A673 (cell line): ENCODE results near the gene TCF12. TPM values are rescaled to one million over a fixed set of nuclear protein-coding genes. Genes with fewer than 3 reads are reported as not detected.

Experiments used
- BruUV-seq: library from RNA; stranded (reverse); fragments of 400-500 nt; replicated peaks from 2 replicates; lab custom pipeline; 2021; lab: Mats Ljungman, UMichigan
- CTCF ChIA-PET: fragments of 300-600 bp; sonication (Branson Sonifier 250); formaldehyde crosslinking; loops from one replicate; lab custom pipeline; 2022; ENCODE audit warnings: antibody characterized with exemption; lab: Charles Lee
- POLR2A ChIA-PET: fragments of 300-600 bp; sonication (Branson Sonifier 250); formaldehyde crosslinking; loops from one replicate; lab custom pipeline; 2022; ENCODE audit warnings: antibody characterized with exemption; ENCODE audit not compliant: low non-redundant PET; lab: Charles Lee
- DNase-seq: peaks from one replicate; pipeline ENCODE4 v3.0.0-alpha.2; 2015; ENCODE audit warnings: low spot score
- H3K27ac ChIP-seq: fragments of 200-600 bp; sonication (generic); 2 replicates; pipeline ENCODE4 v1.5.1; 2016; ENCODE audit warnings: mixed run types, low read depth, mild to moderate bottlenecking, mixed read lengths, antibody characterized with exemption, low read length; ENCODE audit not compliant: poor library complexity, severe bottlenecking
- H3K27me3 ChIP-seq: fragments of 200-600 bp; sonication (generic); replicated peaks from 2 replicates; pipeline ENCODE4 v1.6.1; 2017; ENCODE audit warnings: mixed run types, low read depth, mild to moderate bottlenecking, mixed read lengths, antibody characterized with exemption, low read length; ENCODE audit not compliant: insufficient read depth, poor library complexity
- H3K36me3 ChIP-seq: fragments of 200-600 bp; sonication (generic); 2 replicates; pipeline ENCODE4 v1.6.1; 2016; ENCODE audit warnings: mixed run types, mild to moderate bottlenecking, mixed read lengths, antibody characterized with exemption, low read length; ENCODE audit not compliant: insufficient read depth, poor library complexity, severe bottlenecking
- H3K4me1 ChIP-seq: fragments of 200-600 bp; sonication (generic); 2 replicates; pipeline ENCODE4 v1.6.1; 2017; ENCODE audit warnings: mixed run types, mild to moderate bottlenecking, mixed read lengths, antibody characterized with exemption, low read length; ENCODE audit not compliant: insufficient read depth, poor library complexity, severe bottlenecking
- H3K4me3 ChIP-seq: fragments of 200-600 bp; sonication (generic); 2 replicates; pipeline ENCODE4 v1.5.1; 2016; ENCODE audit warnings: low read depth, mixed run types, mild to moderate bottlenecking, mixed read lengths, low read length; ENCODE audit not compliant: poor library complexity, severe bottlenecking
- H3K9me3 ChIP-seq: fragments of 200-600 bp; sonication (generic); 2 replicates; pipeline ENCODE4 v1.6.1; 2016; ENCODE audit warnings: mixed run types, low read depth, mild to moderate bottlenecking, mixed read lengths, antibody characterized with exemption, low read length; ENCODE audit not compliant: poor library complexity, severe bottlenecking
- EZH2 ChIP-seq: fragments of 200-600 bp; sonication (generic); IDR thresholded peaks from 2 replicates; pipeline ENCODE4 v1.6.1; 2017; ENCODE audit warnings: borderline replicate concordance, low read depth, mild to moderate bottlenecking, mixed read lengths, antibody characterized with exemption, low read length; ENCODE audit not compliant: poor library complexity, severe bottlenecking
- intact Hi-C: fragments of 100-400 bp; cut with micrococcal nuclease; formaldehyde crosslinking; loops from one replicate; pipeline ENCODE4 v1.10.0; 2022; ENCODE audit not compliant: unreplicated experiment
- total RNA-seq: library from RNA; stranded (reverse); gene quantifications from 2 replicates; pipeline ENCODE4 v1.2.3, GENCODE V29; 2021
- TF ChIP-seq, protein P1 (sequence below): fragments of 300-800, 200-600 bp; sonication (generic); conservative IDR thresholded peaks from 2 replicates; pipeline ENCODE4 v1.5.1; 2017; ENCODE audit warnings: low read depth, mild to moderate bottlenecking, antibody characterized with exemption, low read length, moderate library complexity, mixed read lengths

Gene TCF12
- total RNA-seq, 1 experiment from 2014 or later, result 351 TPM

DNA sequence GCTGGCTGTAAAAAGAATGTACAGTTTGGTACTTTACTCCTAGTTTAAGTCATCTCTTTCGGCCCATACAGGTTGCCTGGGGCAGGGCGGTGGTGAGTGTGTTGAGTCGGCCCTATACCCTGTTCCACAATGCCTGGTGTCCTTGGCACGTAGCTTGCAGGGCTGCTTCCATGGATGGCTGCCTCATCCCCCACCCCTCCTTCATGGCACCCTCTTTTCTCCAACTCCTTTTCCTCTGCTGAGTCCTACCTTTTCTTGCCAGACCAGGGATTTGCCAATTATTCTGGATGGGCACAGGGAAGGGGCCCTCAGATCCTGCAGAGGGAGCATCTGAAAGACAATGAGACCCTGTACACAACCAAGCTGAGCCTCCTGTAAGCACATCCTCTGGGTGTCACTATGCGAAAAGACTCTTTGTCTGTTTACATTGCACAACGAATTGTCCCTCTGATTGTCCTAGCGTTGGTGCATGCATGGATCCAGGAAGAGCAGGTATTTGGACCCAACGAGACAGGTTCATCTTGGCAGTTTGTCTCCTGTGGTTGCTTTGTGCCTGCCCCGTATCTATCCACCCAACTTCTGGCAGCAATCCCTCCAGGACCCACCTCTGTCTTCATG, 384.3 kb downstream of the TCF12 start:
- H3K27ac ChIP-seq, result no peak overlapping the region
- ChIA-PET CTCF (no interaction called here), POLR2A (no interaction called here)
- DNase-seq, result no peak
- H3K4me3 ChIP-seq, result no peak overlapping the region
- no peaks in the 10 kb centered on the region for H3K36me3 ChIP-seq
- intact Hi-C loops, result no loop called here
- no peak for TF ChIP-seq EZH2
- no peaks in the 10 kb centered on the region for H3K9me3 ChIP-seq
- no peaks in the 10 kb centered on the region for H3K27me3 ChIP-seq
- H3K4me1 ChIP-seq, result peaks cover 11% of the 10 kb centered on the region
- BruUV-seq, result no TSS peak

DNA sequence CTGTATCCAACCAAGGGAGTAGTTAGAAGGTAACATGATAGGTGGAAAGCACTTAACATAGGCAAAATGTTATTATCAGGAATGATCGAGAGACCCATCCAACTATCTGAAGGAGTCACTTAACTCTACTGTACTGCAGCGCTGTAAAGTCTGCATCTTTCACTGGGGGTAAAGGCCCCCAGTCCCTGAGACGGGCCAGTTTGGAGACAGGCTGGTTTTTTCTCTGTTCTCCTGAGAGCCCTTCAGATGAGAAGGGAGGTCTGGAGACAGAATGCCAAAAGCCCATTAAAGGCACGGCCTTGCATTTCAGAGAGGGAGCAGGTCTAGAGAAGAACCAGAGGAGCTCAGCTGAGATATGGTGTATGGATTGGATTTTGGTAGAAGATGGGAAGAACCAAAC, 386.6 kb downstream of the TCF12 start:
- ChIA-PET CTCF (interaction anchor here (1.0 kb wide), 1 partner anchor 158 kb away, joined by 3 read pairs; no protein-coding TSS in a partner anchor), POLR2A (no interaction called here)
- H3K9me3 ChIP-seq, result no peaks in the 10 kb centered on the region
- no peaks in the 10 kb centered on the region for H3K27me3 ChIP-seq
- H3K4me3 ChIP-seq, result no peak overlapping the region
- intact Hi-C loops, result loop anchor here (5.0 kb wide), 1 partner anchor 813 kb away; no protein-coding TSS in a partner anchor
- no peaks in the 10 kb centered on the region for H3K36me3 ChIP-seq
- no TSS peak for BruUV-seq
- no peak overlapping the region for H3K27ac ChIP-seq
- DNase-seq, result no peak
- no peak for TF ChIP-seq EZH2
- TF ChIP-seq, protein P1, sequence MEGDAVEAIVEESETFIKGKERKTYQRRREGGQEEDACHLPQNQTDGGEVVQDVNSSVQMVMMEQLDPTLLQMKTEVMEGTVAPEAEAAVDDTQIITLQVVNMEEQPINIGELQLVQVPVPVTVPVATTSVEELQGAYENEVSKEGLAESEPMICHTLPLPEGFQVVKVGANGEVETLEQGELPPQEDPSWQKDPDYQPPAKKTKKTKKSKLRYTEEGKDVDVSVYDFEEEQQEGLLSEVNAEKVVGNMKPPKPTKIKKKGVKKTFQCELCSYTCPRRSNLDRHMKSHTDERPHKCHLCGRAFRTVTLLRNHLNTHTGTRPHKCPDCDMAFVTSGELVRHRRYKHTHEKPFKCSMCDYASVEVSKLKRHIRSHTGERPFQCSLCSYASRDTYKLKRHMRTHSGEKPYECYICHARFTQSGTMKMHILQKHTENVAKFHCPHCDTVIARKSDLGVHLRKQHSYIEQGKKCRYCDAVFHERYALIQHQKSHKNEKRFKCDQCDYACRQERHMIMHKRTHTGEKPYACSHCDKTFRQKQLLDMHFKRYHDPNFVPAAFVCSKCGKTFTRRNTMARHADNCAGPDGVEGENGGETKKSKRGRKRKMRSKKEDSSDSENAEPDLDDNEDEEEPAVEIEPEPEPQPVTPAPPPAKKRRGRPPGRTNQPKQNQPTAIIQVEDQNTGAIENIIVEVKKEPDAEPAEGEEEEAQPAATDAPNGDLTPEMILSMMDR, result no peak
- peaks cover 11% of the 10 kb centered on the region for H3K4me1 ChIP-seq

DNA sequence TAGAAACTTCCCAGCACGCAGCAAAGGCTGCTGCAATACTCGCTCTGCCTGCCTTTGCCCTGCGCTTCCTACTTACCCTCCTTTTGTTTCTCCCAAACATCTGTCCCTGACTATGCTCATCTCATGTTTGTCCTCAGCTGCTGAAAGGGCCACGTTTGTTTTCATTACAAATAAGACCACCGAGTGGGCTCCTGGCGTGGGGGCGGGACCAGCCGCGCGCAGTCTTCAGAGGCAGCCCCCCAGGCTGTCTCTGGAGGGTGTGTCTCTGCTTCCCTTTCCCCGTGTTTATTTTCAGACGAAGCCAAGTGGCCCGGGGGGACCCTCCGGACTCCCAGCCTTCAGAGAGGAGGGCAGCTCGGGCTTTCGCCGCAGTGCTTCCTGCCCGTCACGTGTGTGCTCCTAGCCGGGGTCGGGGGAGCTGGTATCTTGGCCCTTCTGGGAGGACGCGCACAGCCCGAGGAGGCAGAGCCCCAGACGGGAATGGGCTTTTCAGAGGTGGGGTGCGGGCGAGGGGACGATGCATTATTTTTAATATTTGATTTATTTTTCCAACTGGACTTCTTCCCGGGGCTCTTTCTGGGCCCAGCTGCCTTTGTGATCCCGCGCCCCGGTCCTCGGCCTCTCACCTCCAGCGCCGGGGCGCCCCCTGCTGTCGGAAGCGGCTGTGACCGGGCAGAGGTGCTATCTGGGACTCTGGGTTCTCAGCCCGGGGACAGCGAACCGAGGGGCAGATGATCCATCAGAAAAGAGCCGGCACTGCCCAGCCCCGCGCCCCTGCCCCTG, 387.9 kb downstream of the TCF12 start:
- intact Hi-C loops, result loop anchor here (2.0 to 5.0 kb wide), 2 partner anchors 160 to 814 kb away; no protein-coding TSS in a partner anchor
- no peak for TF ChIP-seq EZH2
- TF ChIP-seq, protein P1, result peak; percentile 94
- Histone ChIP-seq H3K27me3 (no peaks in the 10 kb centered on the region), H3K4me1 (peaks cover 11% of the 10 kb centered on the region), H3K9me3 (no peaks in the 10 kb centered on the region), H3K27ac (peak overlapping the region; percentile 62), H3K36me3 (no peaks in the 10 kb centered on the region), H3K4me3 (peak overlapping the region; percentile 37)
- POLR2A ChIA-PET, result no interaction called here
- DNase-seq, result peak; percentile 67
- CTCF ChIA-PET, result interaction anchor here (0.5 to 1.8 kb wide), 5 partner anchors 116 to 1442 kb away, joined by 3 to 6 read pairs (median 4); no protein-coding TSS in a partner anchor
- no TSS peak for BruUV-seq
